GM12892 (cell line): ENCODE results near the gene MPG. TPM values are rescaled to one million over a fixed set of nuclear protein-coding genes. Genes with fewer than 3 reads are reported as not detected.
"Not testable (repeated sequence)": the region's sequence is repeated elsewhere in the genome, so short reads cannot be mapped to it uniquely, and the experiment has no call there.

Experiments
- DNase-seq: peaks from one replicate; pipeline ENCODE4 v3.0.0; 2011; ENCODE audit not compliant: insufficient read length
- FAIRE-seq: peaks from 2 replicates; lab custom pipeline; 2011; peaks lifted over from hg19 to GRCh38; lab: Jason Lieb, UNC
- POLR2A ChIP-seq: IDR thresholded peaks from 2 replicates; pipeline ENCODE4 v1.6.1; 2011; ENCODE audit warnings: low read depth, low read length, control low read depth
- POLR2AphosphoS5 ChIP-seq: IDR thresholded peaks from 2 replicates; pipeline ENCODE4 v1.6.1; 2011; ENCODE audit warnings: low read depth, low read length, control low read depth
- TAF1 ChIP-seq: IDR thresholded peaks from 2 replicates; pipeline ENCODE4 v1.6.1; 2011; ENCODE audit warnings: low read depth, mild to moderate bottlenecking, control low read depth, low read length, borderline replicate concordance
- polyA plus RNA-seq: library from polyadenylated mRNA; unstranded; fragments of >200 nt; gene quantifications from one replicate; pipeline ENCODE4 v1.2.1, GENCODE V29; 2012; ENCODE audit warnings: missing spikeins, inconsistent platforms; ENCODE audit not compliant: missing spikeins

Gene MPG, protein sequence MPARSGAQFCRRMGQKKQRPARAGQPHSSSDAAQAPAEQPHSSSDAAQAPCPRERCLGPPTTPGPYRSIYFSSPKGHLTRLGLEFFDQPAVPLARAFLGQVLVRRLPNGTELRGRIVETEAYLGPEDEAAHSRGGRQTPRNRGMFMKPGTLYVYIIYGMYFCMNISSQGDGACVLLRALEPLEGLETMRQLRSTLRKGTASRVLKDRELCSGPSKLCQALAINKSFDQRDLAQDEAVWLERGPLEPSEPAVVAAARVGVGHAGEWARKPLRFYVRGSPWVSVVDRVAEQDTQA
- 33.2 TPM for polyA plus RNA-seq

DNA sequence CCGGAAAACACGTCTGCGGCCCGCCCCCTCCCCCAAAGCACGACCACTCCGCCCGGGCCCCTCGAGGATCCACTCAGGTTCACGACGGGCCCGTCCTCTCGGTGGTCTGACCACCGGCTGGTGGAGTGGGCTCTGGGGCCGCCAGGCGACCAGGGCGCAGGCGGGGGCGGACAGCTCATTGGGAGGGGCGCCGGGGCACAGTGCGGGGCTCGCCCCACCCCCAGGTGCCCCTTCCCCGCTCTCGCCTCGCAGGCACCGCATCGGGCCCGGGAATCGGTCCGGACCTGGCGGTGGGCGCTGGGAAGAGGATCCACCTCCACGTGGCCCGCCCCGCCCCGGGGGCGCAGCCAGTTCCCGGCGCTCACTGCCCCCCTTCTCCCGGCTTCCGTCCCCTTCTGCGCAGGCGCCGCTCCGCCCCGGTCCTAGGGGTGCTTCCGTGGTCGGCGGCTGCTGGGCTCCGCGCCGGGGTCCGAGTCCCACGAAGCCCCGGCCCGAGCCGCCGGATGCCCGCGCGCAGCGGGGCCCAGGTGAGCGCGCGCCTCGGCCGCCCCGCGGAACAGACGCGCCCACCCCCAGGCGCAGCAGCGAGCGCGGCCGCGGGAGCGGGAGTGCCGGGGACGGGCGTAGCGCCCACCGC is at the start of gene MPG:
Gene MPG (plus strand): TSS at position 419 of the 637 bp plus-strand sequence. CDS start 85 bp downstream, at position 504.
- DNase-seq (peak; percentile 100), FAIRE-seq (peak; percentile 89)
- TF ChIP-seq POLR2A (no peak; the same call in 1 of the 2 replicates), TAF1 (no peak), POLR2AphosphoS5 (no peak)

DNA sequence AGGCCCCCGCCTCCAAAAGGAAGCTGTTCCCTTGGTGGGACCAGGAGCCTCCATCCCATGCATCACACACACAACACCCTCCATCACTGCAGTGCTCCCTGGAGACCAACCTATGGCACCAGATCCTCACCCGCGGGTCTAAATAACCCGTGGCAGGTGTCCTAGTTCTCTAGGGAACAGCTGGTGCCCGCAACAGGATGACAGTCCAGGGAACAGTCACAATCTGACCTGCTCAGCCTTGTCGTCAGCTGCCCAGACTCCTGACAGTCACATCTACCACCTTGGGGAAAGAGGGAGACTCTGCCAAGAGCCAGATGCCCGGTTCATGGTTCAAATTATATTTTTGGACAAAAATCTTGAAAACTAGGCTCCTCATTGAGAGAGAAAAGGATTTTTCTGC is 47.4 kb upstream of the MPG start:
- not testable (repeated sequence) for FAIRE-seq, DNase-seq

DNA sequence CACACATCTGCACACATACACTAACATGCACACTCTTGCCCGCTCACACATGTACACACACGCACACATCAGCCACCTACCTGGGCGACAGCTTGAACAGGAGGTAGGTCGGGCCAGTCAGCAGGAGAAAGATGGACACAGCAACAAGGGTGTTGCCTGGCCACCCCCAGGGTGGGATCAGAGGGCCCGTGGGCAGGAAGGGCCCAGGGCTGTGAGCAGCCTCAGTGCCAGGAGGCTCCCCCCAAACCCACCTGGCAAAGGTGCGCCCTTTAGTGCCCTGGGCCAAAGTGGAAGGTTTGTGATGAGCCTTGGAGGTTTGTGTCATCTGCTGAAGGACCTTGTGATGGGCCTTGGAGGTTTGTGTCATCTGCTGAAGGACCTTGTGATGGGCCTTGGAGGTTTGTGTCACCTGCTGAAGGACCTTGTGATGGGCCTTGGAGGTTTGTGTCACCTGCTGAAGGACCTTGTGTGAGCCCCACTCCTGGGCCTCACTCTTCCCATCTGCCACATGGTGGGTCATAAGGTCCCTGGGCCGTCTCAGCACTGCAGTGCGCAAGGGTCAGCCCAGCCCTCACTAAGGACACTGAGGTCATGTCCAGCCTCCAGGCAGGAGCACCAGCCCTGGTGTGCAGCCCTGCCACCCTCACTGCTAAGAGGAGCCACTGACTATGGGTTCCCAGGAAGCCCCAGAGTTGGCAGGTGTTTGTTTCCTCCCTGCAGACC is 44.7 kb upstream of the MPG start:
- FAIRE-seq, DNase-seq: not testable (repeated sequence)

DNA sequence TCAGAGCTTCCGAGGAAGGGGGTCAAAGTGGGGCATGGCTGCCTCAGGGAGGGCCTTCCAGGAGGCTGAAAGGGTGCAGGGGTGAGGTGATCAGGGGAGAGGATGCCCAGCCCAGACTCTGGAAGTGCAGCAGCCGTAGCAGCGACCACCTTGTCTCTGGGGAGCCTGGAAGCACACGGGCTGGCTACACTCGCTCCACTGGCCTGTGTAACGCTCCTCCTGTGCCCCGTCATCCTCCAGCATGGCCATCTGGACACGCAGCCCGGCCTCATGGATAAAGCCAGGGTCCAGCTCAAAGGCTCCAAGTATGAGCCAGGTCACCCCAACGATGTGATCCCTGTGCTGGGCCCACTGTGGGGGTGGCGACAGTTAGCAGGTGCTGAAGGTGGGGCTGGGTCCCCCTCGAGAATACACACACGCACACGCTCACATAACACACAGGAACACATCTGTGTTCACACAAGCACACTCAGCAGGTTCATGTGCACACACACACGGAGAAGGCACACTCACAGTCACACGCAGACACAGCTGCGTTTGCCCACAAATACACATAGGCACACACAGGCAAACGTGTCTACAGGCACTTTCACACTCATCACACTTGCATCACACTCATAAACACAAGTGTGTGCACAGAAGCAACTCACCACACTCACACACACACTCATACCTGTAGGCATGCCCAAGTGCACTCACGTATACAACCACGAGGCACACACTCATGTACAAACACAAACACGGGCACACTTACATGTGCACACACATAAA is 44.0 kb upstream of the MPG start:
- no peak for FAIRE-seq
- DNase-seq = no peak
- TF ChIP-seq POLR2A = no peak; the same call in 1 of the 2 replicates
- TF ChIP-seq TAF1 = no peak
- no peak; the same call in 1 of the 2 replicates for TF ChIP-seq POLR2AphosphoS5

DNA sequence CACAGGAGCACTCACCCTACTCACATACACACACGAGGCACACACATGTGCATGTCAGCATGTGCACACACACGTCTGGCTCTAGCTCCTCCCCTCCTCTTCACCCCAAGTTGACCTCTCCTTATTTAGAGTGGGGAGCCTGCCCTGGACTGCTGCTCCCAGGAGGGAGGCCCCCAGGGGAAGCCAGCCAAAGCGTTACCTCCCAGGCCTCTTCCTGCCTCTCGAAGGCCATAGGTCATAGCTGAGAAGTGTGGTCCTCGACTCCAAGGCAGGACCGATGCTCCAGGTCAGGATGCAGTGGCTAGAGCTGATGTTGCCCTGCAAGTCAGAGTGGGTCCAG is 43.4 kb upstream of the MPG start:
- FAIRE-seq (no peak), DNase-seq (no peak)
- TF ChIP-seq TAF1 (no peak), POLR2AphosphoS5 (no peak; the same call in 1 of the 2 replicates), POLR2A (no peak)

DNA sequence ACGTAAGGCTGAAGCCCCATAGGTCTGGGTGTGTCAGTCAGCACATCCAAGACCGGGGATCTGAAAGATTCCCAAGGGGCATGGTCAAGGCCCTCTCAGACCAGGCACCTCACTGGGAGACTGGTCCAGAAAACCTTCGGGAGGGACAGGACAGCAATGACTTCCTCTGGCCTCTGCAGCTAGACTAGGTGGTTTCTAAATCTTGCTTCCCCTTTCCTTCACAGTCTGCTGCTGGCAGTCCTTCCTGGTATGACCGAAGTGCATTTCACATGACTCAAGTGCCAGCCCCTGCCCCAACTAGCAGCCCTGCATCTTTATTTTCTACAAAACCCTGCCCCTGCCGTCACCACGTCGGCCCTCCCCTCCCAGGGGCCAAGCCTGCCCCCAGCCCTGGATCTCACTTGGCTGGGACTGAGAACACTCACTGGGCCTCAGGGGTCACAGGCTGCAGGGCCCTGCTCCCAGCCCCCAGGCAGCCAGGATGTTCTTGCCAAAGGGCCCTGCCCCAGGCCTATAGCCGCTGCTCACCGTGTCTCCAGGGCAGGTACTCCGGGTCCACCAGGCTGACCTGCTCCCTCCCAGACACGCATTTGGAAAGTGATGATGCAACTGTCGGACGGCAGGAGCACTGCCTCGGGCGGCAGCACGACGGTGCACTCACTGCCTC is 42.9 kb upstream of the MPG start:
- TF ChIP-seq POLR2AphosphoS5 = no peak; the same call in 1 of the 2 replicates
- TF ChIP-seq TAF1 = no peak
- TF ChIP-seq POLR2A = no peak
- peak; percentile 73 for FAIRE-seq
- DNase-seq = no peak

DNA sequence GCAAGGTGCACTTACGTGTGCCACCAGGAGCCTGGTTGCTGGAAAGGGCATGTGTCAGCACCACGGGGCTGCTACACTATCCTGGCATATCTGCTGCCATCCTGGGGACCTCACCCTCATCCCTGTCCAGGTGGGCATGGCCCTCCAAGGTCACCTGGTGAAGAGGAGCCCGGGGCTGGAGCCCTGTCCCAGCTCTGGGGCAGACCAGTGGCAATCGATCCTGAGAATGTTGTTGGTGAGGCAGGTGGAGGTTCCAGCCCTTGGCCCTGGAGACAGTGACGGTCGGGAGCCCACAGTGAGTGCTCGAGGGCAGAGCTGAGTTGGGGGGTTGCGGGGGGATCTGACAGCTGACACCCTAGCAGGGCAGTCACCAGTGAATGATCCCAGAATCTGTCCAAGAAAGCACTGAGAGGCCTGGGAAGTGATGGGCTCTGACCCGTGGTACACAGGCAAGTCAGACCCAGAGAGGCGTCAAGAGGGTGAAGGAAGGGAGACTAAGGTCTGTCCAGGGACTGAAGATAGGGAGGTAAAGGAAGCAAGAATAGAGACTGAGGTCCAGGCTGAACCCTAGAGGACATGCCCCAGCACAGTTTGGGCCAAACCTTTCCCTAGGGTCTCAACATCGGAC is 42.2 kb upstream of the MPG start:
- TF ChIP-seq POLR2AphosphoS5 (no peak), POLR2A (peak; percentile 16; the same call in 1 of the 2 replicates)
- DNase-seq (no peak), FAIRE-seq (no peak)

DNA sequence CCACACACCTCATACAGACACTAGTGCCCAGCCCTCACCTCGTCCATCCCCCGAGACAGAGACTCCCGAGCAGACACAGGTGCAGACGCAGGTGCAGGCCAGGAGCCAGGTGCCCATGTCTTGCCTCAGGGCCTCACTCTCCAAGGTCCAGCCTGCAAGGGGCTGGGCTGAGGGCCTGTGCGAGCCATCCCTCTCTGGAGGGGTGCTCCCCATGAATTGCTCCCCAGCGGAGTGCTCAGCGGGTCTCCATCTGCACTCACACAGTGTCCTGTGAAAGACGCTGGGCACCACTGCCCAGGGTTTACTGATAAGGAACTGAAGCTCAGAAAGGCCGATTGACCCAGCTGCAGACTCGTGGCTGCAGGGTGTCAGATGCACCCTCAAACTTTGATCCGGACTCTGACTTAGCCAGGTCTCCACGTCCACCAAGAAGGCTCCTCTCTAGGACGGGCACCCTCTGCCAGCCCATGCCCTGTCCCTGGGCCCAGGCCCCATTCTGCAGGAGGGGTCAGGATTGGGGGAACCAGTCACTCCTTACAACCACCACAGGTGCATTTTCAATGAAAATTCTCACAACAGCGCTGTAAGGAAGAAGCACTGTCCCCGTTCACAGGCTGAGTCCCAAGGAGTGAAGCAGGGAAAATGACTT is 41.6 kb upstream of the MPG start:
- TF ChIP-seq TAF1 (no peak), POLR2AphosphoS5 (no peak), POLR2A (no peak)
- no peak for FAIRE-seq
- DNase-seq = no peak

DNA sequence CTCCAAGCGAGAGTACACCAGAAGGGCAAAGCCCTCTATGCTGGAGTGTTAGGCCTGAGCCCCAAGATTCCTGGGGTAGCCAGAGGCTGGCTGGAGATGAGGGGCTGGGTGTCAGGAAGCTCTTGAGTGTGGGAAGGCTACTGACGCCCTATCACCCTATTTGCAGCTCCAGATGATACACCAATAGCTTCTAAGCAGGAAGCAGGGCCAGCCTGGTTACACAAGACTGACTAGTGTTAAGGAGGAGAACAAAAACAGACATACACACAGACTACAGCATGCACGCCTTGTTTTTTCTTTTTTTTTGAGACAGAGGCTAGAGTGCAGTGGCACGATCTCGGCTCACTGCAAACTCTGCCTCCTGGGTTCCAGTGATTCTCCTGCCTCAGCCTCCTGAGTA is 40.5 kb upstream of the MPG start:
- no peak for TF ChIP-seq POLR2AphosphoS5
- no peak for TF ChIP-seq POLR2A
- FAIRE-seq (no peak), DNase-seq (no peak)

DNA sequence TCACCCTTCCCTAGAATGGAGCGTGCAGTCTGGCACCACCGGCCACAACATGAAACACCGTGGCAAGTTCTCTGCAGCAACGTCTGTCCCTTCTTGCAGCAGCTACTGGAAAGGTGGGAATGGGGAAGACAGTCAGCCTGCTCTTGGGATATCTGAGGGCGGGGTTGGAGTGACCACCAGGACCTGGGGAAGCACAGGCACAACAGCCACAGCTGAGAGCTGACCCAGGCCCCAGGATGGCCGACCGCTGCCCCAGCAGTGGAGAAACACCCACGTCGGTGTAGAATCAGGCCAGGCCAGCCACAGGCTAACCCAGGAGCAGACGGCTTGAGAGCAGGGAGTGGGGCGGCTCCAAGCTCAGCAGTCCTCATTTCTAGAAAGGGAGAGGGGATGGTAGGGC is 39.8 kb upstream of the MPG start:
- not testable (repeated sequence) for DNase-seq
- FAIRE-seq = peak; percentile 61
